ENCODE measurements around the gene HMCN2. TPM values are rescaled to one million over a fixed set of nuclear protein-coding genes. Genes with fewer than 3 reads are reported as not detected.

The HMCN2 gene
- total RNA-seq, 1 experiment from 2014 or later: 1.6 TPM

- Histone ChIP-seq H3K27ac (no peak overlapping the region), H3F3A (ENCODE audit: insufficient read depth, low read depth) (no peaks in the 10 kb centered on the region), H3K27me3 (ENCODE audit: insufficient read depth, low read depth) (no peaks in the 10 kb centered on the region), H4K20me1 (ENCODE audit: insufficient read depth) (no peaks in the 10 kb centered on the region; the same call in 1 of the 2 replicates), H3K9me3 (ENCODE audit: insufficient read depth, low read depth) (no peaks in the 10 kb centered on the region), H3K9me2 (ENCODE audit: insufficient read depth) (no peaks in the 10 kb centered on the region), H3K4me3 (no peak overlapping the region), H3K4me1 (replicated peaks; ENCODE audit: insufficient read depth) (no peaks in the 10 kb centered on the region), H2AFZ (no peak overlapping the region), H3K79me2 (ENCODE audit: low read depth) (no peaks in the 10 kb centered on the region), H3K36me3 (ENCODE audit: low read depth) (no peaks in the 10 kb centered on the region), H3K4me2 (no peak overlapping the region)
- CTCF ChIA-PET: no interaction called here
- DNase-seq: no peak
- POLR2A ChIA-PET (ENCODE audit: unreplicated experiment): interaction anchor here (0.6 kb wide), 1 partner anchor 11 kb away, joined by 4 read pairs; no protein-coding TSS in a partner anchor
- BruUV-seq (replicated peaks): no TSS peak
- intact Hi-C loops (cut with micrococcal nuclease; ENCODE audit: unreplicated experiment): no loop called here
- TF ChIP-seq CTCF (conservative IDR thresholded peaks at IDR 0.05): no peak
- no peak for TF ChIP-seq EZH2 (IDR thresholded peaks at IDR 0.05; ENCODE audit: low read depth)
Measured at GRCh38 chr9:130458804-130459067, 193.2 kb downstream of the HMCN2 start.

GRCh38 chr9:130459151-130459550 is 193.6 kb downstream of the HMCN2 start:
- Histone ChIP-seq H3K27ac (no peak overlapping the region), H3K4me3 (no peak overlapping the region), H3K9me2 (ENCODE audit: insufficient read depth) (no peaks in the 10 kb centered on the region), H3K36me3 (ENCODE audit: low read depth) (no peaks in the 10 kb centered on the region), H3K9me3 (ENCODE audit: insufficient read depth, low read depth) (no peaks in the 10 kb centered on the region), H3K4me2 (no peak overlapping the region), H4K20me1 (ENCODE audit: insufficient read depth) (no peaks in the 10 kb centered on the region; the same call in 1 of the 2 replicates), H3K79me2 (ENCODE audit: low read depth) (no peaks in the 10 kb centered on the region), H3F3A (ENCODE audit: insufficient read depth, low read depth) (no peaks in the 10 kb centered on the region), H3K4me1 (replicated peaks; ENCODE audit: insufficient read depth) (no peaks in the 10 kb centered on the region), H3K27me3 (ENCODE audit: insufficient read depth, low read depth) (no peaks in the 10 kb centered on the region), H2AFZ (no peak overlapping the region)
- ChIA-PET POLR2A (ENCODE audit: unreplicated experiment) (interaction anchor here (0.6 kb wide), 1 partner anchor 11 kb away, joined by 4 read pairs; no protein-coding TSS in a partner anchor), CTCF (interaction anchor here (0.6 kb wide), 1 partner anchor 276 kb away, joined by 3 read pairs; no protein-coding TSS in a partner anchor)
- intact Hi-C loops (cut with micrococcal nuclease; ENCODE audit: unreplicated experiment): no loop called here
- TF ChIP-seq EZH2 (IDR thresholded peaks at IDR 0.05; ENCODE audit: low read depth) (no peak), CTCF (conservative IDR thresholded peaks at IDR 0.05) (no peak)
- BruUV-seq (replicated peaks): no TSS peak
- no peak for DNase-seq

- no peaks in the 10 kb centered on the region for H3K79me2 ChIP-seq (ENCODE audit: low read depth)
- ChIA-PET CTCF (interaction anchor here (0.6 to 1.0 kb wide), 3 partner anchors 46 to 549 kb away, joined by 3 to 11 read pairs (median 5); no protein-coding TSS in a partner anchor), POLR2A (ENCODE audit: unreplicated experiment) (interaction anchor here (0.5 kb wide), 1 partner anchor 60 kb away, joined by 6 read pairs; no protein-coding TSS in a partner anchor)
- no peaks in the 10 kb centered on the region for H3K27me3 ChIP-seq (ENCODE audit: insufficient read depth, low read depth)
- no peak overlapping the region for H2AFZ ChIP-seq
- no peaks in the 10 kb centered on the region for H3K9me3 ChIP-seq (ENCODE audit: insufficient read depth, low read depth)
- BruUV-seq (replicated peaks): no TSS peak
- H3K9me2 ChIP-seq (ENCODE audit: insufficient read depth): no peaks in the 10 kb centered on the region
- no peaks in the 10 kb centered on the region; the same call in 1 of the 2 replicates for H4K20me1 ChIP-seq (ENCODE audit: insufficient read depth)
- H3K27ac ChIP-seq: no peak overlapping the region
- no peak overlapping the region for H3K4me3 ChIP-seq
- no peaks in the 10 kb centered on the region for H3K36me3 ChIP-seq (ENCODE audit: low read depth)
- TF ChIP-seq EZH2 (IDR thresholded peaks at IDR 0.05; ENCODE audit: low read depth) (no peak), CTCF (conservative IDR thresholded peaks at IDR 0.05) (no peak)
- H3K4me2 ChIP-seq: no peak overlapping the region
- H3F3A ChIP-seq (ENCODE audit: insufficient read depth, low read depth): no peaks in the 10 kb centered on the region
- intact Hi-C loops (cut with micrococcal nuclease; ENCODE audit: unreplicated experiment): loop anchor here (5.0 kb wide), 1 partner anchor 407 kb away; no protein-coding TSS in a partner anchor
- DNase-seq: no peak
- H3K4me1 ChIP-seq (replicated peaks; ENCODE audit: insufficient read depth): no peaks in the 10 kb centered on the region
Measured at GRCh38 chr9:130459941-130460669, 194.5 kb downstream of the HMCN2 start.
